Measurements from ENCODE around the gene DIRAS3. TPM values are rescaled to one million over a fixed set of nuclear protein-coding genes. Genes with fewer than 3 reads are reported as not detected.

Gene DIRAS3, protein sequence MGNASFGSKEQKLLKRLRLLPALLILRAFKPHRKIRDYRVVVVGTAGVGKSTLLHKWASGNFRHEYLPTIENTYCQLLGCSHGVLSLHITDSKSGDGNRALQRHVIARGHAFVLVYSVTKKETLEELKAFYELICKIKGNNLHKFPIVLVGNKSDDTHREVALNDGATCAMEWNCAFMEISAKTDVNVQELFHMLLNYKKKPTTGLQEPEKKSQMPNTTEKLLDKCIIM
- 0.91 and 0.97 TPM in 2 replicates for total RNA-seq

DNA sequence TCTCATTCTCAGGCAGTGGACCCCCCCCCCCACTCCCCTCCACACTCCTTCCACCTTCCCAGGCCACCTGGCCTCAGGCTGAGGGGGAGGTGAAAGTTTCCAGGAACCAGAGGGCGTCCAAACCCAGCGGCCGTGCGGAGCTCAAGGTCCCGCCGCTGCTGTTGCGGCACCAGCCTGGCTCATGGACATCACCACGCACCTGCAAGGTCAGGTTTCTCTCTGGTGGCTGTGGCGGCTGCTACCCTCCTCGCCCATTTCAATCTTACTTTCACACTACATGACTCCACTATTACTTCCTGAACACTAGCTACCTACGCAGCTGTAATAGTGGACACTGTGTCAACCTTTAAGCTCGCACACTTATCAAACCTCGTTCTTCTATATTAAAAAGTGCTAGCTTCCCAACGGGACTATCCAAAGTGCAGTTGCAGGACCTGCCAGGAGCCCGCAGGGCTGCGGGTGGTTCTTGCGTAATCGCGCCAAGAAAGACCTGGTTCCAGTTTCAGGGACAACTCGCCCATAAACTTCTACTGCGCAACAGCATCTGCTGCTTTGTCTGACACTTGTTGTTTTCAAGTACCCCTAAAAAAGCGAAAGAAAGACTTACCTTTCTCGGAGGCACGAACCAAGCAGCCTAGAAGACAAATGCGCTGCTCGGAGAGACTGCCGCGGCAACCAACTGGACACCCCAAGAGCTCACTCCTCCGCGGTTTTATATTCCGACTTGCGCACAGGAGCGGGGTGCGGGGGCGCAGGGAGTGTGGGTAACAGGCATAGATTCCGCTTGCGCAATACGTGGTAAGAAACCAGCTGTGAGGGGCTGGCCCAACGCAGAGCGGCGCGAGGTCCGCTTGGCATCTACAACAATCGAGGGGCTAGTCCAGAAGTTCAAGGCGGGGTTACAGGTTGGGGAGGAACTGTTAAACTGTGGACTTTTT is at the start of gene DIRAS3:
Gene DIRAS3 (minus strand): TSS at position 687 of the 938 bp plus-strand sequence. CDS start 3,330 bp downstream, outside the sequence.

Other genes starting within 250 kb of the DIRAS3 start
- gene GNG12, start 217.2 kb downstream of the DIRAS3 start, total RNA-seq = 143 and 203 TPM in 2 replicates
- 90.9 and 116 TPM in 2 replicates for gene WLS, start 181.9 kb upstream of the DIRAS3 start, total RNA-seq